NCI-H1930 (cell line): ENCODE measurements around the gene POTEG.
"Not testable (repeated sequence)": the region's sequence is repeated elsewhere in the genome, so short reads cannot be mapped to it uniquely, and the experiment has no call there.

Experiments
- DNase-seq, 2 experiments: peaks; one replicate each; lab custom pipeline; 2025; lab: John Stamatoyannopoulos, UW

Gene POTEG

GRCh38 chr14:19434241-19434640 lies at the start of gene POTEG:
Gene POTEG, minus strand, starts transcription at chr14:19434341. Its CDS starts 52 bp downstream, at chr14:19434289.
- not testable (repeated sequence) for DNase-seq

- not testable (repeated sequence) for DNase-seq
Measured at GRCh38 chr14:19482093-19482492, 48.0 kb upstream of the POTEG start.

GRCh38 chr14:19481421-19481820 lies 47.3 kb upstream of the POTEG start:
- not testable (repeated sequence) for DNase-seq

GRCh38 chr14:19480491-19480890 lies 46.4 kb upstream of the POTEG start:
- DNase-seq: not testable (repeated sequence)

DNA sequence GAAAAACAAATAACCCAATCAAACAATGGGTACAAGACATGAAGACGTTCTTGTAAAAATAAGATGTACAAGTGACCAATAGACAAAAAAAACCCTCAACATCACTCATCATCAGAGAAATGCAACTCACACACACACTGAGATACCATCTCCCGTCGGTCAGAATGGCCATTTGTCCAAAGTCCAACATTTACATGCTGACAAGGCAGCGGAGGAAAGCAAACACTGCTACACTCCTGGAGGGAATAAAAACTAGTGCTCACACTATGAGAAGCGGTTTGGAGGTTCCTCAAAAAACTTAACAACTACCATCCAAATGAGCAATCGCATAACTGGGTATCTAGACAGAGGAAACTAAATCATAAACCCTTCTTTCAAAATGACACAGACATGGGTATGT lies 11.6 kb upstream of the POTEG start:
- not testable (repeated sequence) for DNase-seq

DNA sequence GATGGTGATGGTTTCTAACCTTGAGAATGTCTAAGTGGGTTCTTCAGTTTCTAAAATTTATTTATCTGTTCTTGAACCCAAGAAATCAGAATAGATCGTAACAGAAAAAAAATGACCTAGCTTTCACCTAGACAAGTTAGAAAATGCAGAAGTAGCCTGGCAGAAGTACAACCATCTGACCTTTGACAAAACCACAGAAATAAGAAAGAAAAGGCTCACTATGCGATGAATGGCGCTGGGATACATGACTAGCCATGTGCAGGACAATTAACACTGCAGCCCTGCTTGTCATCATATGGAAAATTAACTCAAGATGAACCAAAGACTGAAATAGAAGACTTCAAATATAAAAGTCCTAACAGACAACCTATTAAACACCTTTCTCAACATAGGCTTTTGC lies 5.7 kb upstream of the POTEG start:
- not testable (repeated sequence) for DNase-seq

- DNase-seq: not testable (repeated sequence)
Measured at GRCh38 chr14:19439219-19439618, 5.1 kb upstream of the POTEG start.

DNA sequence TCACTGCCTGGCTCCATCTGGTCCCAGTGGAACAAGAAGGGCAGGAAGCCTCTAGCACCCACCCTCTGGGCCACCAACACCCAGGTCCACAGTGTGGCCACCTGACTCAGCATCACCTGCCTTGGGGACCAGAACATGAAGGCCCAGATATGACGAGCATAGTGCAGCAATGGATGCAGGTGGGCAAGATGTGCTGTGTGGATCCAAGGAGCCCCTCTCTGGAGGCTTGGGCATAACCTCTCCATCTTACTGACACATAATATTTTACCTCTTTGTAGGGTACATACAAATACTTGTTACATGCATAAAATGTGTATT lies 2.9 kb upstream of the POTEG start:
- not testable (repeated sequence) for DNase-seq

DNA sequence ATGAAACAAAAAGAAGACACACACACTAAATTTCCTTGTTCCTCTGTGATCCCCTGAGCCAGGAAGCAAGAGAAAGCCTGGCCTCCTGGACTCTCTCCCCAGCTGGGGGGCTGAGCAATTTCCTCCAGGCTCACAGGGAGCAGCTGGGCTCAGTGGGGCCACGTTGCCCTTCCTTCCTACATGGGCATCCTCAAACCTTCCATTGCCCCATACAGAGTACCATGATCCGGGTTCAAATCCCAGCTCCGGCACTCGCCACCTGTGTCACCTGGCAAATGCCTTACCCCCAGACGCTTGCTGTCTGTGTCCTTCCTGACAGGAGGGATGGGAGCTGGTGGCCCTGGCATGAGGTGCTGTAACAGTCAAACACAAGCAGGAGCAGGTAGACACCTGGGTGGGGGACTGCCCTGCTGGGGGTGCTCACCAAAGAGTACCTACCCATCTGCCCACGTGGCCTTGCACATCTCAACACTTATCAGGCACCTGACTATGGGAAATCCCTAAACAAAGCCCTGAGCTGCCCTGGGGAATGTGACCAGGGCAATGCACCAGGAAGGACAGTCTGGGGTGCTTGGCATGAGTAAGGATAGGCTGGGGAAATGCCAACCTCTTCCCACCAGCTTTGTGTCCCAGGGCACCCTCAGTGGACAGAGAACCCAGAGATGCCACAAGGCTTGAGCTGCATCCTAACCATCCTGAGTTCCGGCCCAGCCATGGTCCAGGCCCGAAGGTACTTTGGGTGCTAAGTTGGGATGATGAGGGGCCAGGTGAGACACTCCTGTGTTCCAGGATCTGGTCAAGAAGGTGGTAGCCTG lies 2.4 kb upstream of the POTEG start:
- DNase-seq: not testable (repeated sequence)

DNA sequence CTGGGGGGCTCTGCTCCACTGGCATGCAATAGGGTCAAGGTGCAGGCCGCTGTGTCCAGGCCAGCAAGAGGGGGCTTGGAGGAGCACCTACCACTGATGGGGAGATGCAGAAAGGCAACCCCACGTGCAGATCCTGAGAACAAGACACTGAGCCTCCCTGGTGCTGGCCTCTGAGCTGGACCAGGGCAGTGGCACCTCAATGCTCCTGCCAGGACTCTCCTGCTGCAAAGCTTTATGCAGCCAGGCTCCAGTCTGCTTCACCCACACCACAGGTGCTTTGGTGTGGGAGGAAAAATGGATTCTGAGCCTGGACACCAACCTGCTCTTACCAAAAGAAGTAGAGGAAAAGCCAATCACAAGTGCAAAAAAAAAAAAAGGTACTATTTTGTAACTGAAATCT lies 1.7 kb upstream of the POTEG start:
- DNase-seq: not testable (repeated sequence)

DNA sequence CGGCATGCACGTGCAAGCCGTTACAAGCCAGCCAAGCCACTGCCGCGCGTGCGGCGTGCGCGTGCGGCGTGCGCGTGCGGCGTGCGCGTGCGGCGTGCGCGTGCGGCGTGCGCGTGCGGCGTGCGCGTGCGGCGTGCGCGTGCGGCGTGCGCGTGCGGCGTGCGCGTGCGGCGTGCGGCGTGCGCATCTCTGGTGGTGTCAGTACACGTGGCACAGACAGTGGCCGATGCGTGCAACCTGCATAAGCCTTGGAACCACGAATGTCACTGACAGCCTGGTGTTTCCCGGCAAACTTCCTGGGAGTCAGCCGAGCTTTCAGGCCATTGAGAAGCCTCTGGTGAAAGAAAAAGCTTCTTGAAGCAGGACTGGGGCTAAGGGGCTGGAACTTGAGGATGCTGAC lies 750 bp upstream of the POTEG start:
- DNase-seq: not testable (repeated sequence)

DNA sequence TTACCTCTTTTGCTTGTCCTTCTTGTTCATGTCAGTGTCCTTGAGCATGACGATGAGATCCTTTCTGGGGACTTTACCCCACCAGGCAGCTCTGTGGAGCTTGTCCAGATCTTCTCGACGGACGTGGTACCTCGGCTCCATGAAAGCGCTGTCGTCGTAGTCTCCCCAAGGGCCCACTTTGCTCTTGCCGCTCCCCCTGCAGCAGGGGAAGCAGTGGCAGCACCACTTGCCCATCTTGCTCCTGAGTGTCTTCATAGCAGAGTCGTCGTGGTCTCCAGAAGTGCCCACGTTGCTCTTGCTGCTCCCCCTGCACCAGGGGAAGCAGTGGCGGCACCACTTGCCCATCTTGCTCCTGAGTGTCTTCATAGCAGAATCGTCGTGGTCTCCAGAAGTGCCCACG lies 376 bp downstream of the POTEG start:
- DNase-seq: not testable (repeated sequence)

DNA sequence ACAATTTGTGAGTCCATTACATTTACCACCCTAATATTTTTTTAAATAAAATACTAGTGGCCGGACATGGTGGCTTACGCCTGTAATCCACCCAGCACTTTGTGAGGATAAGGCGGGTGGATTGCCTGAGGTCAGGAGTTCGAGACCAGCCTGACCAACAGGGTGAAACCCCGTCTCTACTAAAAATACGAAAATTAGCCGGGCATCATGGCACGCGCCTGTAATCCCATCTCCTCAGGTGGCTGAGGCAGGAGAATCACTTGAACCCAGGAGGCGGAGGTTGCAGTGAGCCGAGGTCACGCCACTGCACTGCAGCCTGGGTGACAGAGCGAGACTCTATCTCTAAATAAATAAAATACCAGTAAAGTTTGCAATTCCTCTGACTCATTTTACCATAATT lies 25.6 kb downstream of the POTEG start:
- DNase-seq: not testable (repeated sequence)

DNA sequence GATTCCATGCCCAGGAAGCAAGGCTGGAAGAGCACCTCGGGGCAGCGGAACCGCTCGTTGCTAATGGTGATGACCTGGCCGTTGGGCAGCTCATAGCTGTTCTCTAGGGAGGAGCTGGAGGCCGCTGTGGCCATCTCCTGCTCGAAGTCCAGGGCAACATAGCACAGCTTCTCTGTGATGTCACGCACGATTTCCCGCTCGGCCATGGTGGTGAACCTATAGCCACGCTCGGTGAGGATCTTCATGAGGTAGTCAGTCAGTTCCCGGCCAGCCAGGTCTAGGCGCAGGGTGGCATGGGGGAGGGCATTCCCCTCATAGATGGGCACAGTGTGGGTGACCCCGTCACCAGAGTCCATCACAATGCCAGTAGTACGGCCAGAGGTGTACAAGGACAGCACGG lies 32.0 kb downstream of the POTEG start:
- not testable (repeated sequence) for DNase-seq

DNA sequence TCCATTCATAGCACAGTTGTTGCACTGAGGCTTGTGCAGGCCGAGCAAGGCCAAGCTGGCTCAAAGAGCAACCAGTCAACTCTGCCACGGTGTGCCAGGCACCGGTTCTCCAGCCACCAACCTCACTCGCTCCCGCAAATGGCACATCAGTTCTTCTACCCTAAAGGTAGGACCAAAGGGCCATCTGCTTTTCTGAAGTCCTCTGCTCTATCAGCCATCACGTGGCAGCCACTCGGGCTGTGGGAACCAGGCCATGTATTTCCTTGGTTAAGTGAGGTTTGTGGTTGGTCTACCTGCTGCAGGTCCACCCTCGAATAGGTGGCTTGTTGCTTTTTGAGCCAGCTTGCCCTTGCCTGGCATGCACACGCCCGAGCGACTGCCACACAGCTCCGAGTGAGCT lies 39.4 kb downstream of the POTEG start:
- not testable (repeated sequence) for DNase-seq

- DNase-seq: not testable (repeated sequence)
Measured at GRCh38 chr14:19390230-19390629, 43.9 kb downstream of the POTEG start.

DNA sequence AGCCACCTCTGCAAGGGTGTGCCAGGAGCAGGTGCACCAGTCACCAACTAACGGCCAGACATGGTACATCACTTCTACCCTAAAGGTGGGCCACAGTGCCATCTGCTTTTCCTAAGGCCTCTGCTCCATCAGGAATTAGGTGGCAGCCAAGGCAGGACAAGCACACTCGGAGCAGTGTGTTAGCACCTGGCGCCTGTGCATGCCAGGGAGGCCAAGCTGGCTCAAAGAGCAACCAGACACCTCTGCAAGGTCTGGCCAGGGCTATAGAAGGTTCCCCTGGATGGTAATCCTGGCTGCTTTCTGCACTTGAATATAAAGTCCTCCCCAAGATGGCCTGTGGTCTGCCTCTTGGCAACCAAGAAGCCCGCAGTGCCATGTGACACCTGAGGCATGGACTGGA lies 45.4 kb downstream of the POTEG start:
- not testable (repeated sequence) for DNase-seq

GRCh38 chr14:19386996-19387395 lies 47.1 kb downstream of the POTEG start:
- not testable (repeated sequence) for DNase-seq

DNA sequence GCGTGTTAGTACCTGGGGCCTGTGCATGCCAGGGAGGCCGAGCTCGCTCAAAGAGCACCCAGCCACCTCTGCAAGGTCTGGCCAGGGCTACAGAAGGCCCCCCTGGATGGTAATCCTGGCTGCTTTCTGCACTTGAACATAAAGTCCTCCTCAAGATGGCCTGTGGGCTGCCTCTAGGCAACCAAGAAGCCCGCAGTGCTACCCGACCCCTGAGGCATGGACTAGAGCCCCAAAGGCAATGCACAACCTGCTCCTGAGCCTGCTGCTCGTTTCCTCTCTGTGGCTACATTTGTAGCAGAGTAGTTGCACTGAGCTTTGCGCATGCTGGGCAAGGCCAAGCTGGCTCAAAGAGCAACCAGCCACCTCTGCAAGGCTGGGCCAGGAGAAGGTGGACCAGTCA lies 47.8 kb downstream of the POTEG start:
- not testable (repeated sequence) for DNase-seq

GRCh38 chr14:19384088-19384781 lies 49.9 kb downstream of the POTEG start:
- DNase-seq: not testable (repeated sequence)

DNA sequence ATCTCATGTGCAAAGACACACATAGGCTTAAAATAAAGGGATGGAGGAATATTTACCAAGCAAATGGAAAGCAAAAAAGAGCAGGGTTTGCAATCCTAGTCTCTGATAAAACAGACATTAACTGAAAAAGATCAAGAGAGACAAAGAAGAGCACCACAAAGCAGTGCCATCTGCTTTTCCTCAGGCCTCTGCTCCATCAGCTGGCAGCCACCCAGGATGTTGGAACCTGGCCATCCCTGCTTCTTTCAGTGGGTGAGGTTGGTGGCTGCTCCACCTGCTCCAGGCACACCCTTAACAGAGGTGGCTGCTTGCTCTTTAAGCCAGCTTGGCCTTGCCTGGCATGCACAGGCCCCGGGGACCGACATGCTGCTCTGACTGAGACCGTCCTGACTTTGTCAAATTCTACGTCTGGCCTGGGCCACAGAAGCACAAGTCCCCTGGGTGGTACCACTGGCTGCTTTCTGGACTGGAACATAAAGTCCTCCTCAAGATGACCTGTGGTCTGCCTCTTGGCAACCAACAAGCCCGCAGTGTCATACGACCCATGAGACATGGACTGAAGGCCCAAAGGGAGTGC lies 51.0 kb downstream of the POTEG start:
- not testable (repeated sequence) for DNase-seq

DNA sequence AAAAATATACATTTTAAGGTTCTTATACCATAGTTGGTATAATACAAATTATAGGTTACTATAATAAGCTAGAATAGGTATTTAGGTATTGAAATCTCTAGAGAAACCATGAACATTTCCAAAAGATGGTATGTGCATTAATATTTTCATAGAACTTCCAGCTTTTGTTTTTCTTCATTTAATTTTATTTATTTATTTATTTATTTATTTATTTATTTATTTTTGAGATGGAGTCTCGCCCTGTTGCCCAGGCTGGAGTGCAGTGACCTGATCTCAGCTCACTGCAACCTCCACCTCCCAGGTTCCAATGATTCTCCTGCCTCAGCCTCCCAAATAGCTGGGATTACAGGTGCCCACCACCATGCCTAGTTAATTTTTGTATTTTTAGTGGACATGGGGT lies 54.0 kb downstream of the POTEG start:
- not testable (repeated sequence) for DNase-seq

- not testable (repeated sequence) for DNase-seq
Measured at GRCh38 chr14:19374451-19374903, 59.7 kb downstream of the POTEG start.
